Measurements from ENCODE around the gene TM7SF2. TPM values are rescaled to one million over a fixed set of nuclear protein-coding genes. Genes with fewer than 3 reads are reported as not detected.

Gene TM7SF2
- total and polyA plus RNA-seq, 2 of the 8 experiments (the other 6 are each of a cell fraction or from before 2014, with no cell fraction given) = 40.1 to 96.0 TPM

DNA sequence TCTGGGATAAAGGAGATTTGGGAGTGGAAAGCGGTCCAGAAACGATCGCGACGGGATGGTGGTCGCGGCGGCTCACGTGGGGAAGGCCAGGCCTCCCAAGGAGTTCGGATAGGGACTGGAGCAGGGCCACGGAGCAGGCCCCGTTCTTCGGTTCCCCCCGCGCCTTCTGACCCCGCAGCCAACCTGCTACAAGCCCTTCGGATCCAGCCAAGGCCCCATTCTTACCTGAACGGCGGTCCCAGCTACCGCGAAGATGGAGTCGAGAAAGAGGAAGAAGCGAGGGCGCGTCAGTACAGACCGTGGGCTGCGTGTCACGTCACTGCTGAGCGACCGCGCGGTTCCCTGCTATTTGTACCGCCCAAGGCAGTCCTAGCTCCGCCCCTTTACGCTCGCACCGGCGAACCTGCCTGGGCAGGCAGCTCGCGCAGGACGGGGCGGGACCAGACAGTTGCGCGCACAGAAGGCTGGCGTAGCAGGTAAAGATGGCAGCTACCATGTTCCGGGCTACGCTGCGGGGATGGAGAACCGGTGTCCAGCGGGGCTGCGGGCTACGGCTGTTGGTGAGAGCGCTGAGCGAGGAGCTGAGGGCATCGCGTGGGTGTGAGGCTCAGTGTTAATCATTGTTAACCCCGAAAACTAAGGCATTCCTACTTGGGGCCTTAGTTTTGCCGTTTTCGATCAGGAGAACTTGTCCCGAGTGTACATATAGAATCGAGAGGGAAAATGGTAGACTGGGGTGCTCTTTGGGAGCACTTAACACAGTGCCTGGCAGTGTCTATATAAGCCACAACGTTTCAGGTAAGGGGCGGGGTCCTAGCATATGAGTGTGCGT, 10.4 kb downstream of the TM7SF2 start, which contains the start of the genes FAU and MRPL49 (continued):
- TF ChIP-seq, protein P1, sequence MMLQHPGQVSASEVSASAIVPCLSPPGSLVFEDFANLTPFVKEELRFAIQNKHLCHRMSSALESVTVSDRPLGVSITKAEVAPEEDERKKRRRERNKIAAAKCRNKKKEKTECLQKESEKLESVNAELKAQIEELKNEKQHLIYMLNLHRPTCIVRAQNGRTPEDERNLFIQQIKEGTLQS (IDR thresholded peaks at IDR 0.05; ENCODE audit: insufficient read depth, low read depth, low read length) = peak; percentile 68; the same call in 1 of the 2 replicates
- peak; percentile 88 for TF ChIP-seq SP1 (IDR thresholded peaks at IDR 0.05; ENCODE audit: low read depth, low read length)
- peak; percentile 92 for TF ChIP-seq KDM4A (IDR thresholded peaks at IDR 0.05; ENCODE audit: low read depth, low read length, severe bottlenecking)
- no peak for TF ChIP-seq EP300 (IDR thresholded peaks at IDR 0.05; ENCODE audit: borderline replicate concordance in 1 of 2, low read depth in 2 of 2, low read length in 2 of 2)
